Germinal center (tissue), 1 donor: ENCODE data around the gene CERS6.

Experiments
- DNase-seq: peaks from one replicate; pipeline ENCODE4 v3.0.0; 2012; ENCODE audit warnings: mixed read lengths, low spot score

CERS6 gene

GRCh38 chr2:168568476-168569267, 112.6 kb downstream of the CERS6 start:
- no peak for DNase-seq

- DNase-seq, result no peak
Measured at GRCh38 chr2:168571061-168571460, 115.0 kb downstream of the CERS6 start.

GRCh38 chr2:168573128-168573903, 117.2 kb downstream of the CERS6 start:
- DNase-seq, result no peak

- no peak for DNase-seq
Measured at GRCh38 chr2:168574856-168575630, 119.0 kb downstream of the CERS6 start.

GRCh38 chr2:168577885-168578284, 121.8 kb downstream of the CERS6 start:
- DNase-seq, result no peak

- no peak for DNase-seq
Measured at GRCh38 chr2:168583064-168583709, 127.1 kb downstream of the CERS6 start.

- no peak for DNase-seq
Measured at GRCh38 chr2:168583710-168584521, 127.8 kb downstream of the CERS6 start.

GRCh38 chr2:168584911-168585310, 128.8 kb downstream of the CERS6 start:
- DNase-seq, result peak; percentile 36

GRCh38 chr2:168585700-168586099, 129.6 kb downstream of the CERS6 start:
- DNase-seq, result no peak

- DNase-seq, result no peak
Measured at GRCh38 chr2:168587307-168587706, 131.2 kb downstream of the CERS6 start.

- DNase-seq, result no peak
Measured at GRCh38 chr2:168589236-168590211, 133.5 kb downstream of the CERS6 start.

GRCh38 chr2:168592181-168592831, 136.2 kb downstream of the CERS6 start:
- DNase-seq, result no peak

GRCh38 chr2:168593713-168594112, 137.6 kb downstream of the CERS6 start:
- no peak for DNase-seq

- no peak for DNase-seq
Measured at GRCh38 chr2:168594778-168595177, 138.7 kb downstream of the CERS6 start.

GRCh38 chr2:168596881-168597655, 141.0 kb downstream of the CERS6 start:
- DNase-seq, result no peak

- DNase-seq, result no peak
Measured at GRCh38 chr2:168599738-168600137, 143.7 kb downstream of the CERS6 start.

- no peak for DNase-seq
Measured at GRCh38 chr2:168600949-168601348, 144.9 kb downstream of the CERS6 start.

GRCh38 chr2:168601741-168602140, 145.7 kb downstream of the CERS6 start:
- peak; percentile 35 for DNase-seq

- DNase-seq, result no peak
Measured at GRCh38 chr2:168602379-168602778, 146.3 kb downstream of the CERS6 start.
